Measurements from ENCODE around the gene TBC1D9B. TPM values are rescaled to one million over a fixed set of nuclear protein-coding genes. Genes with fewer than 3 reads are reported as not detected.

TBC1D9B gene
- total RNA-seq, 1 experiment from 2014 or later: 127 TPM

GRCh38 chr5:179825655-179826182 is 82.0 kb downstream of the TBC1D9B start:
- Histone ChIP-seq H3K27me3 (ENCODE audit: insufficient read depth, low read length) (no peaks in the 10 kb centered on the region), H3K9me2 (ENCODE audit: insufficient read depth) (no peaks in the 10 kb centered on the region), H3K4me3 (replicated peaks in 1 of 2; ENCODE audit: low read depth in 1 of 2, low read length in 2 of 2) (no peak overlapping the region), H3K9me3 (ENCODE audit: control insufficient read depth in 1 of 2, insufficient read depth in 1 of 2, low read depth in 1 of 2, low read length in 2 of 2) (no peaks in the 10 kb centered on the region), H2AFZ (ENCODE audit: low read depth, low read length, poor library complexity, severe bottlenecking) (no peak overlapping the region), H3K4me1 (ENCODE audit: control insufficient read depth in 1 of 2, insufficient read depth in 2 of 2, low read length in 2 of 2) (peaks cover 6 to 21% of the 10 kb centered on the region in 2 experiments), H3K9ac (ENCODE audit: low read length) (no peak overlapping the region), H3K79me2 (ENCODE audit: insufficient read depth, low read length) (peaks cover 86% of the 10 kb centered on the region), H3K27ac (ENCODE audit: low read depth, low read length) (no peak overlapping the region), H4K20me1 (ENCODE audit: insufficient read depth) (peaks cover 12% of the 10 kb centered on the region; the same call in 1 of the 2 replicates), H3K36me3 (ENCODE audit: control insufficient read depth in 1 of 2, insufficient read depth in 2 of 2, low read length in 2 of 2) (peaks cover 53 to 80% of the 10 kb centered on the region in 2 experiments; a peak in 3 of 4 replicates), H3K4me2 (ENCODE audit: low read length) (no peak overlapping the region)
- intact Hi-C loops (cut with micrococcal nuclease): no loop called here
- ATAC-seq: no peak
- ChIA-PET POLR2A (no interaction called here), RAD21 (ENCODE audit: low non-redundant PET in 1 of 2, low total read pairs in 2 of 2, uncharacterized antibody in 2 of 2, unreplicated experiment in 2 of 2) (no interaction called here), CTCF (no interaction called here)
- BruUV-seq (replicated peaks): no TSS peak
- DNase-seq (ENCODE audit: low read depth, low spot score): no peak
- TF ChIP-seq EGR1 (IDR thresholded peaks at IDR 0.05; ENCODE audit: low read depth) (no peak), ZBTB33 (IDR thresholded peaks at IDR 0.05; ENCODE audit: extremely low read depth, insufficient replicate concordance, low read length) (no peak), ELF1 (IDR thresholded peaks at IDR 0.05; ENCODE audit: borderline replicate concordance, low read depth) (no peak), ZFX (IDR thresholded peaks at IDR 0.05) (no peak)

- Histone ChIP-seq H3K27me3 (ENCODE audit: insufficient read depth, low read length) (no peaks in the 10 kb centered on the region), H3K27ac (ENCODE audit: low read depth, low read length) (no peak overlapping the region), H3K9me2 (ENCODE audit: insufficient read depth) (no peaks in the 10 kb centered on the region), H3K9ac (ENCODE audit: low read length) (no peak overlapping the region), H2AFZ (ENCODE audit: low read depth, low read length, poor library complexity, severe bottlenecking) (no peak overlapping the region), H3K4me3 (replicated peaks in 1 of 2; ENCODE audit: low read depth in 1 of 2, low read length in 2 of 2) (no peak overlapping the region), H3K4me1 (ENCODE audit: control insufficient read depth in 1 of 2, insufficient read depth in 2 of 2, low read length in 2 of 2) (peaks cover 14 to 30% of the 10 kb centered on the region in 2 experiments), H3K36me3 (ENCODE audit: control insufficient read depth in 1 of 2, insufficient read depth in 2 of 2, low read length in 2 of 2) (peaks cover 49 to 73% of the 10 kb centered on the region in 2 experiments; a peak in 3 of 4 replicates), H3K9me3 (ENCODE audit: control insufficient read depth in 1 of 2, insufficient read depth in 1 of 2, low read depth in 1 of 2, low read length in 2 of 2) (no peaks in the 10 kb centered on the region), H3K4me2 (ENCODE audit: low read length) (no peak overlapping the region), H3K79me2 (ENCODE audit: insufficient read depth, low read length) (peaks cover 80% of the 10 kb centered on the region), H4K20me1 (ENCODE audit: insufficient read depth) (peaks cover 12% of the 10 kb centered on the region; the same call in 1 of the 2 replicates)
- no peak for ATAC-seq
- CTCF ChIA-PET: no interaction called here
- DNase-seq (ENCODE audit: low read depth, low spot score): no peak
- no TSS peak for BruUV-seq (replicated peaks)
- POLR2A ChIA-PET: no interaction called here
- TF ChIP-seq RAD21 (IDR thresholded peaks at IDR 0.05; ENCODE audit: low read depth): no peak
- TF ChIP-seq JUND (IDR thresholded peaks at IDR 0.05): no peak
- no peak for TF ChIP-seq CEBPB (IDR thresholded peaks at IDR 0.05; ENCODE audit: low read depth)
- TF ChIP-seq EZH2 (IDR thresholded peaks at IDR 0.05): no peak
- TF ChIP-seq CBX3 (IDR thresholded peaks at IDR 0.05; ENCODE audit: low read depth): no peak
- no peak for TF ChIP-seq ATF3 (IDR thresholded peaks at IDR 0.05)
- TF ChIP-seq YY1 (IDR thresholded peaks at IDR 0.05; ENCODE audit: extremely low read depth, insufficient replicate concordance, low read depth, low read length): no peak
- RAD21 ChIA-PET (ENCODE audit: low non-redundant PET in 1 of 2, low total read pairs in 2 of 2, uncharacterized antibody in 2 of 2, unreplicated experiment in 2 of 2): no interaction called here
- intact Hi-C loops (cut with micrococcal nuclease): no loop called here
These were observed 83.0 kb downstream of the TBC1D9B start for GRCh38 chr5:179824745-179825112.

All from HCT116 (cell line).